K562 (cell line): ENCODE results near the gene PDZD2. TPM values are rescaled to one million over a fixed set of nuclear protein-coding genes. Genes with fewer than 3 reads are reported as not detected.

Experiments used
- ATAC-seq: fragments of 200-7000 bp; cut with Tn5 transposase; 3 replicates; pipeline ENCODE4 v1.9.1; 2020; ENCODE audit warnings: moderate library complexity
- BruUV-seq: library from RNA; stranded (reverse); fragments of 400-500 nt; replicated peaks from 2 replicates; lab custom pipeline; 2021; lab: Mats Ljungman, UMichigan
- CTCF ChIA-PET: fragments of 300-600 bp; formaldehyde crosslinking; extraction: SDS; loops from one replicate; lab custom pipeline; 2021; ENCODE audit warnings: low intra/inter-chr PET ratio; lab: Yijun Ruan, JAX
- POLR2A ChIA-PET: fragments of 300-600, 350-650 bp; sonication (Branson Sonifier 250); formaldehyde crosslinking; extraction: SDS; loops from one replicate; lab custom pipeline; 2021; ENCODE audit warnings: antibody characterized with exemption, inconsistent platforms; lab: Yijun Ruan, JAX
- DNase-seq, 4 experiments: peaks; one replicate each; pipeline versions ENCODE4 v3.0.0 to v3.0.0-alpha.2; 2011 to 2018; ENCODE audit warnings: low spot score in 3 of 4, mixed read lengths in 3 of 4; ENCODE audit errors: extremely low read depth in 1 of 4
- FAIRE-seq: peaks from 2 replicates; lab custom pipeline; 2011; peaks lifted over from hg19 to GRCh38; lab: Jason Lieb, UNC
- H2AFZ ChIP-seq: 2 replicates; pipeline ENCODE4 v1.6.0; 2011; ENCODE audit warnings: low read depth, low read length, control low read depth, inconsistent platforms
- H3K27ac ChIP-seq: fragments of 200-600 bp; 3 replicates; pipeline ENCODE4 v1.8.0; 2011; ENCODE audit warnings: low read depth, mild to moderate bottlenecking, control low read depth, inconsistent platforms, low read length, moderate library complexity, mixed read lengths; ENCODE audit errors: extremely low read depth
- H3K27me3 ChIP-seq, 2 experiments: fragments of 300-600 bp in 1 of 2; 2 replicates in 1 of 2; 3 replicates in 1 of 2; pipeline versions ENCODE4 v1.6.0 to v1.8.0; 2011; ENCODE audit warnings: inconsistent platforms in 2 of 2, low read length in 2 of 2, mild to moderate bottlenecking in 1 of 2, mixed read lengths in 1 of 2, moderate library complexity in 1 of 2; ENCODE audit not compliant: control insufficient read depth in 2 of 2, insufficient read depth in 2 of 2
- H3K36me3 ChIP-seq: fragments of 300-600 bp; 3 replicates; pipeline ENCODE4 v1.8.0; 2011; ENCODE audit warnings: mild to moderate bottlenecking, low read length, inconsistent platforms; ENCODE audit not compliant: control insufficient read depth, insufficient read depth
- H3K4me1 ChIP-seq, 2 experiments: fragments of 200-600 bp in 1 of 2; replicated peaks in 1 of 2; 2 replicates in 1 of 2; 3 replicates in 1 of 2; pipeline versions ENCODE4 v1.5.1 to v1.8.0; 2011; ENCODE audit warnings: inconsistent platforms in 2 of 2, low read length in 2 of 2, mild to moderate bottlenecking in 1 of 2, mixed read lengths in 1 of 2, moderate library complexity in 1 of 2; ENCODE audit not compliant: control insufficient read depth in 2 of 2, insufficient read depth in 2 of 2
- H3K4me2 ChIP-seq: 2 replicates; pipeline ENCODE4 v1.6.1; 2011; ENCODE audit warnings: low read length, control low read depth, inconsistent platforms, mixed read lengths; ENCODE audit not compliant: insufficient read depth
- H3K4me3 ChIP-seq: fragments of 200-600 bp; sonication (generic), shearing (Covaris generic); 2 replicates; pipeline ENCODE4 v1.5.1; 2016; ENCODE audit warnings: control low read depth, inconsistent platforms
- H3K79me2 ChIP-seq: fragments of 200-600 bp; 3 replicates; pipeline ENCODE4 v1.8.0; 2011; ENCODE audit warnings: low read length, inconsistent platforms; ENCODE audit not compliant: control insufficient read depth, insufficient read depth
- H3K9ac ChIP-seq, 2 experiments: 2 replicates each; pipeline versions ENCODE4 v1.6.0 to v1.6.1; 2011; ENCODE audit warnings: low read depth in 2 of 2, low read length in 2 of 2, control low read depth in 1 of 2, inconsistent platforms in 1 of 2, mild to moderate bottlenecking in 1 of 2, mixed read lengths in 1 of 2; ENCODE audit not compliant: insufficient read depth in 1 of 2
- H3K9me1 ChIP-seq: one replicate; pipeline ENCODE4 v1.6.0; 2011; ENCODE audit warnings: inconsistent platforms, mild to moderate bottlenecking, low read length, moderate library complexity; ENCODE audit not compliant: control insufficient read depth, insufficient read depth
- H3K9me3 ChIP-seq: replicated peaks from 2 replicates; pipeline ENCODE4 v1.5.1; 2011; ENCODE audit warnings: low read depth, low read length, inconsistent platforms; ENCODE audit not compliant: control insufficient read depth, insufficient read depth
- H4K20me1 ChIP-seq: replicated peaks from 2 replicates; pipeline ENCODE4 v1.6.1; 2011; ENCODE audit warnings: low read length, inconsistent platforms, mixed read lengths; ENCODE audit not compliant: control insufficient read depth, insufficient read depth
- ETV1 ChIP-seq: fragments of 450-650 bp; conservative IDR thresholded peaks from 2 replicates; pipeline ENCODE4 v1.6.1; 2016; ENCODE audit warnings: missing genetic modification characterization, control low read depth, low read depth, missing compliant biosample characterization
- HDAC3 ChIP-seq: fragments of 450-650 bp; IDR thresholded peaks from 2 replicates; pipeline ENCODE4 v1.6.1; 2018; ENCODE audit warnings: borderline replicate concordance, mild to moderate bottlenecking, moderate library complexity; ENCODE audit not compliant: partially characterized antibody
- HDAC6 ChIP-seq: IDR thresholded peaks from 2 replicates; pipeline ENCODE4 v1.6.1; 2012; ENCODE audit warnings: low read depth, mild to moderate bottlenecking, control low read depth, inconsistent platforms, low read length, moderate library complexity
- HMG20B ChIP-seq: fragments of 250-450 bp; sonication (Bioruptor Pico); IDR thresholded peaks from 2 replicates; pipeline ENCODE4 v1.5.0; 2021; ENCODE audit warnings: mild to moderate bottlenecking
- JUN ChIP-seq, 2 experiments: sonication (generic) in 1 of 2; formaldehyde crosslinking in 1 of 2; IDR thresholded peaks; 2 replicates each; pipeline versions ENCODE4 v1.6.1 to v1.8.0; 2012 to 2022; ENCODE audit warnings: borderline replicate concordance in 2 of 2, mild to moderate bottlenecking in 2 of 2, improper control_type of control experiment in 1 of 2, low read depth in 1 of 2, low read length in 1 of 2, missing genetic modification reagents in 1 of 2
- NR3C1 ChIP-seq: sonication (generic); formaldehyde crosslinking; IDR thresholded peaks from 2 replicates; pipeline ENCODE4 v1.8.1; 2022; ENCODE audit warnings: missing genetic modification reagents
- PHF21A ChIP-seq: fragments of 450-650 bp; IDR thresholded peaks from 2 replicates; pipeline ENCODE4 v1.6.1; 2017; ENCODE audit warnings: low read depth, borderline replicate concordance
- RNF2 ChIP-seq: sonication (generic); IDR thresholded peaks from 2 replicates; pipeline ENCODE4 v1.6.1; 2016
- ZFP30 ChIP-seq: fragments of 250-450 bp; sonication (Bioruptor Pico); IDR thresholded peaks from 2 replicates; pipeline ENCODE4 v1.8.0; 2022; ENCODE audit warnings: moderate library complexity, mild to moderate bottlenecking, inconsistent platforms, borderline replicate concordance
- ZNF140 ChIP-seq: fragments of 250-450 bp; sonication (Bioruptor Pico); IDR thresholded peaks from 2 replicates; pipeline ENCODE4 v1.8.0; 2021; ENCODE audit warnings: moderate library complexity, mild to moderate bottlenecking, inconsistent platforms
- ZNF217 ChIP-seq: sonication (generic); formaldehyde crosslinking; IDR thresholded peaks from 2 replicates; pipeline ENCODE4 v1.8.0; 2022; ENCODE audit warnings: mild to moderate bottlenecking, missing genetic modification reagents
- ZNF407 ChIP-seq: fragments of 450-650 bp; IDR thresholded peaks from 2 replicates; pipeline ENCODE4 v1.6.1; 2016; ENCODE audit warnings: low read depth
- WGBS: fragments of 100-300 bp; shearing (Covaris generic); methylation state at CpG from one replicate; pipeline ENCODE4 v1.1.6; 2016; ENCODE audit warnings: low coverage, mixed read lengths; ENCODE audit not compliant: insufficient coverage; ENCODE audit errors: missing lambda C conversion rate; 5-methylcytosine and 5-hydroxymethylcytosine counted together
- in situ Hi-C: fragments of 300-500 bp; cut with MboI; formaldehyde crosslinking; loops from 4 replicates; pipeline ENCODE4 v1.15.0; 2018; ENCODE audit warnings: inconsistent platforms, mixed read lengths
- intact Hi-C: fragments of 100-400 bp; cut with micrococcal nuclease; formaldehyde crosslinking; loops from 2 replicates; pipeline ENCODE4 v1.14.2; 2022
- polyA plus RNA-seq, 8 experiments: library from polyadenylated mRNA; depleted of rRNA in 4 of 8; stranded (reverse) in 5 of 8; unstranded in 3 of 8; fragments of >200 nt; fragmentation: Nextera tagmentation in 2 of 8; fragmentation: Illumina TruSeq in 1 of 8; extraction: Ambion mirVana in 2 of 8; extraction: Trizol in 1 of 8; gene quantifications; 2 replicates each; pipeline versions ENCODE4 v1.2.1 to v1.2.3, GENCODE V29; 2011 to 2014; ENCODE audit warnings: inconsistent platforms in 1 of 8, missing spikeins in 1 of 8
- total RNA-seq, 7 experiments: library from RNA; depleted of rRNA in 6 of 7; stranded (reverse); fragments of >200 nt in 6 of 7; fragmentation: Illumina TruSeq in 2 of 7; extraction: Trizol in 2 of 7; gene quantifications; 2 replicates each; pipeline versions ENCODE4 v1.2.1 to v1.2.3, GENCODE V29; 2011 to 2021; ENCODE audit warnings: low replicate concordance in 1 of 7

Gene PDZD2
- total and polyA plus RNA-seq, 9 of the 15 experiments (the other 6 are each of a cell fraction or from before 2014, with no cell fraction given) = 0.02 to 0.08 (median 0.04) TPM; not detected in 6

- H3K36me3 ChIP-seq = no peaks in the 10 kb centered on the region
- H3K4me2 ChIP-seq = no peak overlapping the region
- no peaks in the 10 kb centered on the region for H3K4me1 ChIP-seq
- no peaks in the 10 kb centered on the region for H4K20me1 ChIP-seq
- H3K79me2 ChIP-seq = no peaks in the 10 kb centered on the region
- no TSS peak for BruUV-seq
- intact Hi-C loops (no loop called here), in situ Hi-C loops (no loop called here)
- no peak for FAIRE-seq
- no peak overlapping the region for H3K27ac ChIP-seq
- no peak for DNase-seq
- H3K9ac ChIP-seq = no peak overlapping the region
- no peak overlapping the region for H3K4me3 ChIP-seq
- under 1% methylated on average over 10 of the region's 10 CpGs for WGBS
- CTCF ChIA-PET = no interaction called here
- ATAC-seq = no peak
- peaks cover 2 to 21% of the 10 kb centered on the region in 2 experiments; a peak in 3 of 5 replicates for H3K27me3 ChIP-seq
- no peaks in the 10 kb centered on the region for H3K9me1 ChIP-seq
- H2AFZ ChIP-seq = no peak overlapping the region
- TF ChIP-seq NR3C1 (CRISPR knock-in tag) = no peak
- TF ChIP-seq RNF2 = no peak
- TF ChIP-seq ZNF140 = no peak
- TF ChIP-seq PHF21A = no peak
- TF ChIP-seq HDAC6 = no peak
- no peak for TF ChIP-seq HMG20B
- no peak for TF ChIP-seq ZFP30 (CRISPR knock-in tag)
- no peak for TF ChIP-seq JUN (IDR thresholded peaks at IDR 0.05; ENCODE audit: borderline replicate concordance, low read depth, low read length)
- no peak for TF ChIP-seq JUN (CRISPR knock-in tag; IDR thresholded peaks at IDR 0.05; ENCODE audit: borderline replicate concordance)
- TF ChIP-seq ETV1 (tag) = no peak
- no peak for TF ChIP-seq ZNF217 (CRISPR knock-in tag)
- no peak for TF ChIP-seq HDAC3
- no peak for TF ChIP-seq ZNF407
- POLR2A ChIA-PET = interaction anchor here (0.5 to 1.3 kb wide), 2 partner anchors 10 to 179 kb away, joined by 3 to 5 read pairs; no protein-coding TSS in a partner anchor
- no peaks in the 10 kb centered on the region for H3K9me3 ChIP-seq
Measured at GRCh38 chr5:31711935-31712592, 73.1 kb downstream of the PDZD2 start.
